HT-29 (cell line): Measurements from ENCODE around the gene ZC3H7B. TPM values are rescaled to one million over a fixed set of nuclear protein-coding genes. Genes with fewer than 3 reads are reported as not detected.

Experiments used
- DNase-seq: peaks from one replicate; pipeline ENCODE4 v3.0.0-alpha.2; 2015; ENCODE audit warnings: low spot score
- total RNA-seq: library from RNA; depleted of rRNA; stranded (reverse); fragments of >200 nt; shearing (Covaris generic); gene quantifications from 2 replicates; pipeline ENCODE4 v1.2.3, GENCODE V29; 2014

The ZC3H7B gene
- total RNA-seq, 1 experiment from 2014 or later, result 40.9 TPM

GRCh38 chr22:41330169-41330568, 28.8 kb downstream of the ZC3H7B start:
- DNase-seq, result no peak

GRCh38 chr22:41332217-41332939, 31.1 kb downstream of the ZC3H7B start:
- DNase-seq, result no peak

GRCh38 chr22:41333806-41334205, 32.5 kb downstream of the ZC3H7B start:
- no peak for DNase-seq

- DNase-seq, result no peak
Measured at GRCh38 chr22:41334215-41334614, 32.9 kb downstream of the ZC3H7B start.

- DNase-seq, result no peak
Measured at GRCh38 chr22:41334951-41335635, 33.8 kb downstream of the ZC3H7B start.

- DNase-seq, result no peak
Measured at GRCh38 chr22:41338614-41339212, 37.4 kb downstream of the ZC3H7B start.

GRCh38 chr22:41339823-41340222, 38.5 kb downstream of the ZC3H7B start:
- DNase-seq, result no peak

- no peak for DNase-seq
Measured at GRCh38 chr22:41340357-41340756, 39.0 kb downstream of the ZC3H7B start.

GRCh38 chr22:41341012-41341411, 39.7 kb downstream of the ZC3H7B start:
- DNase-seq, result no peak

- no peak for DNase-seq
Measured at GRCh38 chr22:41341990-41342389, 40.7 kb downstream of the ZC3H7B start.

- no peak for DNase-seq
Measured at GRCh38 chr22:41343300-41343699, 42.0 kb downstream of the ZC3H7B start.

- no peak for DNase-seq
Measured at GRCh38 chr22:41343717-41344116, 42.4 kb downstream of the ZC3H7B start.

GRCh38 chr22:41344189-41344788, 43.0 kb downstream of the ZC3H7B start:
- DNase-seq, result no peak

- no peak for DNase-seq
Measured at GRCh38 chr22:41345807-41346335, 44.5 kb downstream of the ZC3H7B start.

GRCh38 chr22:41347066-41347859, 45.9 kb downstream of the ZC3H7B start:
- DNase-seq, result no peak

GRCh38 chr22:41348964-41349484, 47.7 kb downstream of the ZC3H7B start:
- DNase-seq, result no peak

- DNase-seq, result peak; percentile 55
Measured at GRCh38 chr22:41350087-41350486, 48.8 kb downstream of the ZC3H7B start.

- no peak for DNase-seq
Measured at GRCh38 chr22:41351011-41351410, 49.7 kb downstream of the ZC3H7B start.

GRCh38 chr22:41352058-41352457, 50.7 kb downstream of the ZC3H7B start:
- peak; percentile 22 for DNase-seq

GRCh38 chr22:41353862-41354575, 52.7 kb downstream of the ZC3H7B start:
- no peak for DNase-seq
